HG03196 (cell line): Measurements from ENCODE around the gene PLEKHB2.
"Not testable (repeated sequence)": the region's sequence is repeated elsewhere in the genome, so short reads cannot be mapped to it uniquely, and the experiment has no call there.

ENCODE experiments used
- ATAC-seq: cut with Tn5 transposase; IDR thresholded peaks from one replicate; pipeline ENCODE4 v1.9.1; 2021; ENCODE audit not compliant: unreplicated experiment

The PLEKHB2 gene

GRCh38 chr2:131105156-131105949 is at the start of gene PLEKHB2:
PLEKHB2 (plus strand) TSS chr2:131105336; CDS start chr2:131120942, 15,606 bp downstream.
- ATAC-seq = peak; percentile 67

- ATAC-seq = no peak
Measured at GRCh38 chr2:131056204-131056931, 48.8 kb upstream of the PLEKHB2 start.

GRCh38 chr2:131056932-131057287 is 48.2 kb upstream of the PLEKHB2 start:
- no peak for ATAC-seq

GRCh38 chr2:131058214-131058843 is 46.8 kb upstream of the PLEKHB2 start:
- ATAC-seq = no peak

- ATAC-seq = no peak
Measured at GRCh38 chr2:131058920-131059319, 46.2 kb upstream of the PLEKHB2 start.

GRCh38 chr2:131063501-131064283 is 41.4 kb upstream of the PLEKHB2 start:
- no peak for ATAC-seq

GRCh38 chr2:131064589-131065512 is 40.3 kb upstream of the PLEKHB2 start:
- no peak for ATAC-seq

GRCh38 chr2:131067465-131068125 is 37.5 kb upstream of the PLEKHB2 start:
- ATAC-seq = no peak

GRCh38 chr2:131068172-131068571 is 37.0 kb upstream of the PLEKHB2 start:
- not testable (repeated sequence) for ATAC-seq

GRCh38 chr2:131075578-131075977 is 29.6 kb upstream of the PLEKHB2 start:
- ATAC-seq = not testable (repeated sequence)

- no peak for ATAC-seq
Measured at GRCh38 chr2:131076707-131077106, 28.4 kb upstream of the PLEKHB2 start.

- no peak for ATAC-seq
Measured at GRCh38 chr2:131077182-131077846, 27.8 kb upstream of the PLEKHB2 start.

- no peak for ATAC-seq
Measured at GRCh38 chr2:131077966-131078365, 27.2 kb upstream of the PLEKHB2 start.

GRCh38 chr2:131079931-131080330 is 25.2 kb upstream of the PLEKHB2 start:
- not testable (repeated sequence) for ATAC-seq

- no peak for ATAC-seq
Measured at GRCh38 chr2:131081190-131081589, 23.9 kb upstream of the PLEKHB2 start.

GRCh38 chr2:131085646-131086045 is 19.5 kb upstream of the PLEKHB2 start:
- no peak for ATAC-seq

GRCh38 chr2:131092458-131093005 is 12.6 kb upstream of the PLEKHB2 start:
- ATAC-seq = no peak

GRCh38 chr2:131093006-131093695 is 12.0 kb upstream of the PLEKHB2 start, which contains the start of gene FAM168B:
FAM168B (minus strand) TSS chr2:131093460; CDS start chr2:131082646, 10,814 bp downstream.
- peak; percentile 81 for ATAC-seq
